ENCODE measurements around the gene TUBA1C.

The TUBA1C gene

DNA sequence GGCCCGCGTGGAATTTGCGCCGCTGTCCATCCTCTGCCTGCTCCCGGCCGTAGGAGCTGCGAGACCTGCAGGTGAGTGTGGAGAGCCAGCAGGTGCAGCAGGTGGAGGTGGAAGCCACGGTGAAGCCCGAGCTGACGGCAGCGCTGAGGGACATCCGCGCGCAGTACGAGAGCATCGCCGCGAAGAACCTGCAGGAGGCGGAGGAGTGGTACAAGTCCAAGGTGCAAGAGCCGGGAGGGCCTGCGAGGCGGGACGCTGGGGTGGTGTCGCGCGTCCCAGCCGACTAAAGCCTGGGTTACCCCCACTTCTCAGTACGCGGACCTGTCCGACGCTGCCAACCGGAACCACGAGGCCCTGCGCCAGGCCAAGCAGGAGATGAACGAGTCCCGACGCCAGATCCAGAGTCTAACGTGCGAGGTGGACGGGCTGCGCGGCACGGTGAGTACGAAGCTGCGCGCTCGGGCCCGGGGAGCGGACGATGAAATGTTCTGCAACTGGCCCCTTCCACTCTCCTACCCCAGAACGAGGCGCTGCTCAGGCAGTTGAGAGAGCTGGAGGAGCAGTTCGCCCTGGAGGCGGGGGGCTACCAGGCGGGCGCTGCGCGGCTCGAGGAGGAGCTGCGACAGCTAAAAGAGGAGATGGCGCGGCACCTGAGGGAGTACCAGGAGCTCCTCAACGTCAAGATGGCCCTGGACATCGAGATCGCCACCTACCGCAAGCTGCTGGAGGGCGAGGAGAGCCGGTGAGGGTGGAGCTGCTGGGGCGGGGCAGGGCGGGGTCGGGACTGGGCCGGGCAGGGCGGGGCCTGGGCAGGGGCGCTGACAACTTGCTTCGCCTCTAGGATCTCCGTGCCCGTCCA, 32.2 kb downstream of the TUBA1C start:
- peak overlapping the region; percentile 8 for H3K4me3 ChIP-seq (ENCODE audit: control insufficient read depth, low read depth, low read length)
- TF ChIP-seq, protein P1, sequence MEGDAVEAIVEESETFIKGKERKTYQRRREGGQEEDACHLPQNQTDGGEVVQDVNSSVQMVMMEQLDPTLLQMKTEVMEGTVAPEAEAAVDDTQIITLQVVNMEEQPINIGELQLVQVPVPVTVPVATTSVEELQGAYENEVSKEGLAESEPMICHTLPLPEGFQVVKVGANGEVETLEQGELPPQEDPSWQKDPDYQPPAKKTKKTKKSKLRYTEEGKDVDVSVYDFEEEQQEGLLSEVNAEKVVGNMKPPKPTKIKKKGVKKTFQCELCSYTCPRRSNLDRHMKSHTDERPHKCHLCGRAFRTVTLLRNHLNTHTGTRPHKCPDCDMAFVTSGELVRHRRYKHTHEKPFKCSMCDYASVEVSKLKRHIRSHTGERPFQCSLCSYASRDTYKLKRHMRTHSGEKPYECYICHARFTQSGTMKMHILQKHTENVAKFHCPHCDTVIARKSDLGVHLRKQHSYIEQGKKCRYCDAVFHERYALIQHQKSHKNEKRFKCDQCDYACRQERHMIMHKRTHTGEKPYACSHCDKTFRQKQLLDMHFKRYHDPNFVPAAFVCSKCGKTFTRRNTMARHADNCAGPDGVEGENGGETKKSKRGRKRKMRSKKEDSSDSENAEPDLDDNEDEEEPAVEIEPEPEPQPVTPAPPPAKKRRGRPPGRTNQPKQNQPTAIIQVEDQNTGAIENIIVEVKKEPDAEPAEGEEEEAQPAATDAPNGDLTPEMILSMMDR (IDR thresholded peaks at IDR 0.05; ENCODE audit: control insufficient read depth, insufficient read depth, low read depth, low read length, missing control alignments) = no peak
- no peak for DNase-seq (ENCODE audit: low read depth)

DNA sequence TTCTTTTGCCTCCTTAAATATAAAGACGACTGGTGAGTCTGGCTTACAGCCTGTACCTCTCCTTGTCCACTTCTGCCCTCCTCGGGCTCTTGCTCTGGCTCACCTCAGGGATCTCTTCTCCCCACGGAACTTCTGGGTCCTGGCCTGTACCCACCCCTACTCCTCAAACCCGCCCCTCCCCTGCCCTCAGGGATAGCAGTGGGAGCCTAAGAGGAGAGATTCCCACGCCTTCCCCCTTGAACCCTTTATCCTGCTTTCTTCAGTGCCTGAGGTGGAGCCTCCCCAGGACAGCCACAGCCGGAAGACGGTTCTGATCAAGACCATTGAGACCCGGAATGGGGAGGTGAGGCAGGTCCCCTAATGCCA, 32.8 kb downstream of the TUBA1C start:
- TF ChIP-seq, protein P1 (IDR thresholded peaks at IDR 0.05; ENCODE audit: control insufficient read depth, insufficient read depth, low read depth, low read length, missing control alignments) = no peak
- DNase-seq (ENCODE audit: low read depth) = no peak
- H3K4me3 ChIP-seq (ENCODE audit: control insufficient read depth, low read depth, low read length) = no peak overlapping the region

DNA sequence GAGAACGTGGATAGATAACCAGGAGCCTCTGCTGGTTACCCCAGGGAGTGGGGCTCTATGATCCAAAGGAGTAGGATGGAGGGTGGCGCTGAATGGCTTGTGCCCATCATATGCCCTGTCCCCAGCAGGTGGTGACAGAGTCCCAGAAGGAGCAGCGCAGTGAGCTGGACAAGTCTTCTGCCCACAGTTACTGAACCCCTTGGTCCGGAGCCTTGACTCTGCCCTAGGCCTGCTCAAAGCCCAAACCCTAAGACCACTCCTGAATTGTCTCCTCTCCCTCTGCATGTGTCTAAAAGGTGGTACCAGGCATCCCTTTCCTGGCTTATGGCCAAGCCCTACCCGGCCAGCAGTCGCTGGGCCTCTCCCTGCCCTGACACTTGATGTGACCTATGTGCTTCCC, 33.3 kb downstream of the TUBA1C start:
- TF ChIP-seq, protein P1 (IDR thresholded peaks at IDR 0.05; ENCODE audit: control insufficient read depth, insufficient read depth, low read depth, low read length, missing control alignments) = no peak
- no peak for DNase-seq (ENCODE audit: low read depth)
- no peak overlapping the region for H3K4me3 ChIP-seq (ENCODE audit: control insufficient read depth, low read depth, low read length)

DNA sequence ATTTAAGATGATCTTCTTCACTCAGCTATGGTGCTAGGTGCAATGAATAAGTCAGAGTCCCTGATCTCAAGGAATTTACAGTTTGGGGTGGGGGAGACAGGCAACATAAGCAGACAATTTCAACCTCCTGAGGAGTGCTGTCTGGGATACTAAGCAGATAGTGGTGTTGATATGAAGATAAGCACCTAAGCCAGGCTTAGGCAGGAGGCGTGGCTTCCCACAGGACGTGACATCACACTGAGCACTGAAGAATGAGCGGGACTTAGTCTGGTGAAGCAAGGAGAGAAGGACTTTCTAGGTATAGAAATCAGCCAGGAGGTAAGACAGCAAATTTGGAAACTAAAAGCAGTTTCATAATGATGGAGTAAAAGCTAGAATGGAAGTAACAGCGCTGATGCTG, 36.9 kb downstream of the TUBA1C start:
- TF ChIP-seq, protein P1 (IDR thresholded peaks at IDR 0.05; ENCODE audit: control insufficient read depth, insufficient read depth, low read depth, low read length, missing control alignments) = no peak
- H3K4me3 ChIP-seq (ENCODE audit: control insufficient read depth, low read depth, low read length) = no peak overlapping the region
- DNase-seq (ENCODE audit: low read depth) = no peak

DNA sequence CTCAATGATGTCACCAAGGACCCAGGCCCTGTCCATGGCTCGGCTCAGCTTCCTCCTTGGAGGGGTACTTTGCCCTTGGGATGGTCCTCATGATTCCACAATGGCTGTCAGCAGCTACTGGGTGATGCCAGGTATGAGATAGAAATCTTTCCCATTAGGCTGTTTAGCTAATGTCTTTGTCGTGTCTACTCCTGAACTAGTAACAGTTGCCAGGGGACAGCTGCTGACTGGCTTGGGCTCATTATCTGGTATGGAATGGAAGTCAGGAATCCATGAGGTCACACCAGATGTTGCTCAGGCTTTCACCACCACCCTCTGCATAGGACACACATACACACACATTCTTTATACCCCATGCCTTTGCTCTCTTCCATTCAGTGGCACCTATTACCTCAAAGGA, 39.3 kb downstream of the TUBA1C start:
- peak; percentile 31 for DNase-seq (ENCODE audit: low read depth)
- H3K4me3 ChIP-seq (ENCODE audit: control insufficient read depth, low read depth, low read length) = no peak overlapping the region
- TF ChIP-seq, protein P1 (IDR thresholded peaks at IDR 0.05; ENCODE audit: control insufficient read depth, insufficient read depth, low read depth, low read length, missing control alignments) = no peak

DNA sequence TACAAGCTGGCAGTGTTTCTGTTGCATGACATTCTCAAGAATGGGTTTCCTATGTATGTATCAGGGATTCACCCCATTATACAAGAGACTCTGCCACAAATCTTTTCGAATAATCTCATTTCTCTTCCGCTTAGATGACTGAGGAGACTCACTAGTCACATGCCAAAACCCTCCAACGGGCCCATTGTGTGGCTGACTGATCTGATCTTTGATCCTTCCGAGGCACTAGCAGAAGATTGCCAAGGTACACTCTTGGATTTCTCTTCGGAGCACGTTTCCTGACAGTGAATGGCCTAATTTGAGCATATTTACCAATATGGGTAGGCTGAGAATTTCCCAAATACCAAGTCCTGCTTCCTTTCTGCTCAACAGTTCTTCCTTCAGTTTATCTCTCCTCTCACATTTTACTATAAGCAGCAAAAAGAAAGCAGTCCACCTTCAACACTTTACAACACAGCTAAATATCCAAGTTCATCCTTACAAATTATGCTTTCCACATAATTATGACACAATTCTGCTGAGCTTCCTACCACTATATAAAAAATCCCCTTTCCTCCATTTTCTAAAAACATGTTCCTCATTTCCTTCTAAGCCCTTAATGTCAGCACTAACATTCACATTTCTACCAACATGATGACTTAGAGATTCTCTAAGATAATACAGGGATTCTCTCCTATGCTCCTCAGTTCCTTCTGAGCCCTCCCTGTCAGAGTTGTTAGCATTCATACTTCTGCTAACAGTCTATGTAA, 41.1 kb downstream of the TUBA1C start:
- no peak overlapping the region for H3K4me3 ChIP-seq (ENCODE audit: control insufficient read depth, low read depth, low read length)
- no peak for DNase-seq (ENCODE audit: low read depth)

More for the DNA sequence above, 41.1 kb downstream of the TUBA1C start:
- TF ChIP-seq, protein P1 (IDR thresholded peaks at IDR 0.05; ENCODE audit: control insufficient read depth, insufficient read depth, low read depth, low read length, missing control alignments) = no peak

Data from AG09309 (cell line).